Caco-2 (cell line): ENCODE results near the gene CHGA. TPM values are rescaled to one million over a fixed set of nuclear protein-coding genes. Genes with fewer than 3 reads are reported as not detected.

ENCODE experiments used
- BruUV-seq: library from RNA; stranded (reverse); fragments of 400-500 nt; replicated peaks from 2 replicates; lab custom pipeline; 2021; lab: Mats Ljungman, UMichigan
- CTCF ChIA-PET: fragments of 300-600 bp; sonication (Branson Sonifier 250); formaldehyde crosslinking; loops from one replicate; lab custom pipeline; 2022; ENCODE audit warnings: antibody characterized with exemption; lab: Charles Lee
- POLR2A ChIA-PET: fragments of 300-600 bp; sonication (Branson Sonifier 250); formaldehyde crosslinking; loops from one replicate; lab custom pipeline; 2022; ENCODE audit warnings: antibody characterized with exemption; lab: Charles Lee
- DNase-seq, 2 experiments: peaks; one replicate each; pipeline versions ENCODE4 v3.0.0 to v3.0.0-alpha.2; 2020 to 2022
- H3K27me3 ChIP-seq: replicated peaks from 2 replicates; pipeline ENCODE4 v1.6.0; 2011; ENCODE audit warnings: low read length; ENCODE audit not compliant: control insufficient read depth, insufficient read depth
- H3K36me3 ChIP-seq: 2 replicates; pipeline ENCODE4 v1.5.1; 2011; ENCODE audit warnings: low read length; ENCODE audit not compliant: control insufficient read depth, insufficient read depth
- H3K4me1 ChIP-seq: fragments of 250-450 bp; sonication (Bioruptor Pico); 2 replicates; pipeline ENCODE4 v1.5.1; 2020; ENCODE audit warnings: mild to moderate bottlenecking
- H3K4me3 ChIP-seq: 2 replicates; pipeline ENCODE4 v1.5.1; 2011; ENCODE audit warnings: low read depth, mild to moderate bottlenecking, control low read depth, low read length
- H3K9me3 ChIP-seq: fragments of 250-450 bp; sonication (Bioruptor Pico); 2 replicates; pipeline ENCODE4 v1.5.1; 2020; ENCODE audit warnings: mild to moderate bottlenecking, moderate library complexity
- H3K27ac Mint-ChIP-seq: one replicate; pipeline ENCODE4 v1.8.0; 2022; ENCODE audit warnings: mixed read lengths; ENCODE audit not compliant: unreplicated experiment
- H3K27me3 Mint-ChIP-seq: one replicate; pipeline ENCODE4 v1.8.0; 2022; ENCODE audit warnings: mixed read lengths; ENCODE audit not compliant: insufficient read depth, unreplicated experiment
- H3K36me3 Mint-ChIP-seq: one replicate; pipeline ENCODE4 v1.8.0; 2022; ENCODE audit warnings: mild to moderate bottlenecking, mixed read lengths; ENCODE audit not compliant: insufficient read depth, unreplicated experiment
- H3K4me1 Mint-ChIP-seq: one replicate; pipeline ENCODE4 v1.8.0; 2022; ENCODE audit warnings: low read depth, mixed read lengths; ENCODE audit not compliant: unreplicated experiment
- H3K4me3 Mint-ChIP-seq: one replicate; pipeline ENCODE4 v1.8.0; 2022; ENCODE audit warnings: mild to moderate bottlenecking, moderate library complexity, mixed read lengths; ENCODE audit not compliant: unreplicated experiment
- H3K9me3 Mint-ChIP-seq: one replicate; pipeline ENCODE4 v1.8.0; 2022; ENCODE audit warnings: mixed read lengths; ENCODE audit not compliant: unreplicated experiment
- CTCF ChIP-seq, 2 experiments: fragments of 200-600 bp in 1 of 2; IDR thresholded peaks; 1 replicate in 1 of 2; 2 replicates in 1 of 2; pipeline versions ENCODE4 v1.5.1 to v1.8.0; 2011 to 2022; ENCODE audit warnings: antibody characterized with exemption in 1 of 2, control low read depth in 1 of 2, inconsistent platforms in 1 of 2, low read depth in 1 of 2, low read length in 1 of 2, mild to moderate bottlenecking in 1 of 2, moderate library complexity in 1 of 2; ENCODE audit not compliant: insufficient read depth in 1 of 2, severe bottlenecking in 1 of 2, unreplicated experiment in 1 of 2
- intact Hi-C: fragments of 100-400 bp; cut with micrococcal nuclease; formaldehyde crosslinking; loops from one replicate; pipeline ENCODE4 v1.10.0; 2022; ENCODE audit not compliant: unreplicated experiment
- total RNA-seq: library from RNA; stranded (reverse); gene quantifications from 2 replicates; pipeline ENCODE4 v1.2.3, GENCODE V29; 2022

CHGA gene
- total RNA-seq, 1 experiment from 2014 or later, result not detected

- no TSS peak for BruUV-seq
- H3K9me3 Mint-ChIP-seq, result no peaks in the 10 kb centered on the region
- CTCF ChIA-PET, result no interaction called here
- Histone ChIP-seq H3K36me3 (no peaks in the 10 kb centered on the region), H3K4me1 (no peaks in the 10 kb centered on the region), H3K9me3 (no peaks in the 10 kb centered on the region), H3K4me3 (no peak overlapping the region), H3K27me3 (no peaks in the 10 kb centered on the region)
- no peak overlapping the region for H3K27ac Mint-ChIP-seq
- no peaks in the 10 kb centered on the region for H3K4me1 Mint-ChIP-seq
- intact Hi-C loops, result no loop called here
- POLR2A ChIA-PET, result no interaction called here
- no peak for TF ChIP-seq CTCF (IDR thresholded peaks at IDR 0.05; ENCODE audit: insufficient read depth in 1 of 2, low read depth in 1 of 2, low read length in 1 of 2, severe bottlenecking in 1 of 2, unreplicated experiment in 1 of 2)
- DNase-seq, result no peak
- H3K4me3 Mint-ChIP-seq, result no peak overlapping the region
- H3K36me3 Mint-ChIP-seq, result no peaks in the 10 kb centered on the region
- H3K27me3 Mint-ChIP-seq, result peaks cover 16% of the 10 kb centered on the region
These were observed 35.8 kb upstream of the CHGA start for GRCh38 chr14:92887157-92887556.

- CTCF ChIA-PET, result no interaction called here
- Mint-ChIP-seq H3K27me3 (peaks cover 16% of the 10 kb centered on the region), H3K27ac (no peak overlapping the region)
These were observed 34.1 kb upstream of the CHGA start for GRCh38 chr14:92888896-92889295.

GRCh38 chr14:92890830-92891588 lies 31.9 kb upstream of the CHGA start:
- intact Hi-C loops, result no loop called here
- Histone ChIP-seq H3K4me1 (no peaks in the 10 kb centered on the region), H3K27me3 (no peaks in the 10 kb centered on the region), H3K36me3 (no peaks in the 10 kb centered on the region), H3K4me3 (no peak overlapping the region), H3K9me3 (peaks cover 7% of the 10 kb centered on the region; the same call in 1 of the 2 replicates)
- no peak overlapping the region for H3K4me3 Mint-ChIP-seq
- H3K4me1 Mint-ChIP-seq, result no peaks in the 10 kb centered on the region
- no peak for DNase-seq
- ChIA-PET POLR2A (no interaction called here), CTCF (no interaction called here)
- H3K27ac Mint-ChIP-seq, result no peak overlapping the region
- no peaks in the 10 kb centered on the region for H3K36me3 Mint-ChIP-seq
- no TSS peak for BruUV-seq
- TF ChIP-seq CTCF (IDR thresholded peaks at IDR 0.05; ENCODE audit: insufficient read depth in 1 of 2, low read depth in 1 of 2, low read length in 1 of 2, severe bottlenecking in 1 of 2, unreplicated experiment in 1 of 2), result no peak
- peaks cover 10% of the 10 kb centered on the region for H3K9me3 Mint-ChIP-seq
- peaks cover 14% of the 10 kb centered on the region for H3K27me3 Mint-ChIP-seq

More at GRCh38 chr14:92888896-92889295, 34.1 kb upstream of the CHGA start:
- H3K4me1 Mint-ChIP-seq, result no peaks in the 10 kb centered on the region
- no peak overlapping the region for H3K4me3 Mint-ChIP-seq
- no TSS peak for BruUV-seq
- POLR2A ChIA-PET, result no interaction called here
- intact Hi-C loops, result no loop called here
- Histone ChIP-seq H3K4me3 (no peak overlapping the region), H3K4me1 (no peaks in the 10 kb centered on the region), H3K9me3 (peaks cover 7% of the 10 kb centered on the region; the same call in 1 of the 2 replicates), H3K27me3 (no peaks in the 10 kb centered on the region), H3K36me3 (no peaks in the 10 kb centered on the region)
- peaks cover 8% of the 10 kb centered on the region for H3K9me3 Mint-ChIP-seq
- H3K36me3 Mint-ChIP-seq, result no peaks in the 10 kb centered on the region
- TF ChIP-seq CTCF (IDR thresholded peaks at IDR 0.05; ENCODE audit: insufficient read depth in 1 of 2, low read depth in 1 of 2, low read length in 1 of 2, severe bottlenecking in 1 of 2, unreplicated experiment in 1 of 2), result no peak
- no peak for DNase-seq
